GM12878 (cell line): ENCODE measurements around the gene CUL9. TPM values are rescaled to one million over a fixed set of nuclear protein-coding genes. Genes with fewer than 3 reads are reported as not detected.

Experiments used
- ATAC-seq: fragments of 200-7000 bp; cut with Tn5 transposase; 3 replicates; pipeline ENCODE4 v1.9.1; 2020; ENCODE audit warnings: mild to moderate bottlenecking, moderate library complexity
- BruUV-seq: library from RNA; stranded (reverse); fragments of 400-500 nt; replicated peaks from 2 replicates; lab custom pipeline; 2021; lab: Mats Ljungman, UMichigan
- CTCF ChIA-PET: fragments of 300-600 bp; sonication (Branson Sonifier 250); formaldehyde crosslinking; extraction: SDS; loops from one replicate; lab custom pipeline; 2021; ENCODE audit warnings: inconsistent platforms; lab: Yijun Ruan, JAX
- POLR2A ChIA-PET: fragments of 350-600 bp; formaldehyde crosslinking; extraction: SDS; loops from one replicate; lab custom pipeline; 2021; ENCODE audit warnings: inconsistent platforms; lab: Charles Lee
- RAD21 ChIA-PET: fragments of 300-600 bp; sonication (Branson Sonifier 250); formaldehyde crosslinking; loops from one replicate; lab custom pipeline; 2023; ENCODE audit warnings: antibody characterized with exemption; ENCODE audit not compliant: unreplicated experiment; lab: Charles Lee
- SMC1A ChIA-PET: fragments of 300-600 bp; sonication (Branson Sonifier 250); formaldehyde crosslinking; loops from one replicate; lab custom pipeline; 2023; ENCODE audit not compliant: unreplicated experiment, uncharacterized antibody; lab: Charles Lee
- DNase-seq: peaks from one replicate; pipeline ENCODE4 v3.0.0-alpha.2; 2011; ENCODE audit warnings: low read depth, low spot score
- FAIRE-seq: peaks from 3 replicates; lab custom pipeline; 2011; peaks lifted over from hg19 to GRCh38; lab: Jason Lieb, UNC
- H2AFZ ChIP-seq: 2 replicates; pipeline ENCODE4 v1.6.0; 2011; ENCODE audit warnings: low read depth, low read length, control low read depth; ENCODE audit not compliant: control insufficient read depth
- H3K27ac ChIP-seq: 2 replicates; pipeline ENCODE4 v1.5.1; 2011; ENCODE audit warnings: control low read depth; ENCODE audit not compliant: control insufficient read depth, insufficient read depth
- H3K27me3 ChIP-seq, 2 experiments: replicated peaks in 1 of 2; 2 replicates each; pipeline versions ENCODE4 v1.6.0 to v1.6.1; 2011; ENCODE audit warnings: low read length in 1 of 2; ENCODE audit not compliant: control insufficient read depth in 2 of 2, insufficient read depth in 2 of 2
- H3K36me3 ChIP-seq, 2 experiments: 2 replicates each; pipeline ENCODE4 v1.5.1; 2011; ENCODE audit warnings: low read length in 1 of 2; ENCODE audit not compliant: control insufficient read depth in 2 of 2, insufficient read depth in 2 of 2
- H3K4me1 ChIP-seq: 2 replicates; pipeline ENCODE4 v1.6.1; 2011; ENCODE audit warnings: mild to moderate bottlenecking, low read length, moderate library complexity, mixed read lengths; ENCODE audit not compliant: control insufficient read depth, insufficient read depth
- H3K4me2 ChIP-seq: 2 replicates; pipeline ENCODE4 v1.6.0; 2011; ENCODE audit warnings: control low read depth; ENCODE audit not compliant: control insufficient read depth, insufficient read depth
- H3K4me3 ChIP-seq: fragments of 200-600 bp; sonication (generic); 2 replicates; pipeline ENCODE4 v1.5.1; 2016
- H3K79me2 ChIP-seq: 2 replicates; pipeline ENCODE4 v1.6.0; 2011; ENCODE audit warnings: low read length; ENCODE audit not compliant: control insufficient read depth, insufficient read depth
- H3K9ac ChIP-seq: 2 replicates; pipeline ENCODE4 v1.8.0; 2011; ENCODE audit warnings: low read length, control low read depth, mixed read lengths; ENCODE audit not compliant: control insufficient read depth, insufficient read depth
- H3K9me3 ChIP-seq: replicated peaks from 3 replicates; pipeline ENCODE4 v1.5.1; 2011; ENCODE audit warnings: mild to moderate bottlenecking, low read length; ENCODE audit not compliant: control insufficient read depth, insufficient read depth
- H4K20me1 ChIP-seq: 2 replicates; pipeline ENCODE4 v1.6.0; 2011; ENCODE audit not compliant: control insufficient read depth, insufficient read depth
- CBFB ChIP-seq: IDR thresholded peaks from 2 replicates; pipeline ENCODE4 v1.6.1; 2016; ENCODE audit warnings: antibody characterized with exemption, low read depth
- CREM ChIP-seq: IDR thresholded peaks from 2 replicates; pipeline ENCODE4 v1.6.1; 2014; ENCODE audit warnings: antibody characterized with exemption, low read depth
- E4F1 ChIP-seq: fragments of 450-650 bp; IDR thresholded peaks from 2 replicates; pipeline ENCODE4 v1.6.1; 2018; ENCODE audit warnings: borderline replicate concordance, mild to moderate bottlenecking; ENCODE audit not compliant: partially characterized antibody
- EED ChIP-seq: sonication (generic); IDR thresholded peaks from 2 replicates; pipeline ENCODE4 v1.6.1; 2016; ENCODE audit warnings: antibody characterized with exemption, low read depth
- FOXK2 ChIP-seq: fragments of 450-650 bp; IDR thresholded peaks from 2 replicates; pipeline ENCODE4 v1.6.1; 2017; ENCODE audit warnings: mild to moderate bottlenecking, moderate library complexity
- GATAD2B ChIP-seq: fragments of 450-650 bp; conservative IDR thresholded peaks from 2 replicates; pipeline ENCODE4 v1.6.1; 2017; ENCODE audit warnings: low read depth, mild to moderate bottlenecking, moderate library complexity
- IKZF1 ChIP-seq: fragments of 450-650 bp; conservative IDR thresholded peaks from 2 replicates; pipeline ENCODE4 v1.6.1; 2017; ENCODE audit warnings: antibody characterized with exemption, mild to moderate bottlenecking
- MYC ChIP-seq: IDR thresholded peaks from 2 replicates; pipeline ENCODE4 v1.6.1; 2011; ENCODE audit warnings: mild to moderate bottlenecking, low read length, moderate library complexity, inconsistent platforms; ENCODE audit not compliant: insufficient read depth, insufficient replicate concordance, insufficient read length, severe bottlenecking
- NFYA ChIP-seq: IDR thresholded peaks from 2 replicates; pipeline ENCODE4 v1.6.1; 2011; ENCODE audit warnings: low read depth, mild to moderate bottlenecking, low read length, improper control_type of control experiment, borderline replicate concordance
- POU2F2 ChIP-seq: IDR thresholded peaks from 3 replicates; pipeline ENCODE4 v1.6.1; 2011; ENCODE audit warnings: low read depth, mild to moderate bottlenecking, low read length, borderline replicate concordance
- RCOR1 ChIP-seq: conservative IDR thresholded peaks from 2 replicates; pipeline ENCODE4 v1.6.1; 2012; ENCODE audit warnings: low read depth, low read length, improper control_type of control experiment
- SMAD5 ChIP-seq: IDR thresholded peaks from 2 replicates; pipeline ENCODE4 v1.6.1; 2016; ENCODE audit warnings: antibody characterized with exemption, low read depth
- SRF ChIP-seq, 2 experiments: IDR thresholded peaks; 2 replicates each; pipeline ENCODE4 v1.6.1; 2011; ENCODE audit warnings: low read depth in 2 of 2, low read length in 2 of 2, mild to moderate bottlenecking in 1 of 2, moderate library complexity in 1 of 2
- STAT3 ChIP-seq: IDR thresholded peaks from 2 replicates; pipeline ENCODE4 v1.6.1; 2011; ENCODE audit warnings: low read depth, low read length, improper control_type of control experiment
- ZNF592 ChIP-seq: fragments of 450-650 bp; IDR thresholded peaks from 2 replicates; pipeline ENCODE4 v1.6.1; 2017; ENCODE audit warnings: mild to moderate bottlenecking, moderate library complexity
- ZSCAN29 ChIP-seq: fragments of 450-650 bp; IDR thresholded peaks from 2 replicates; pipeline ENCODE4 v1.6.1; 2017; ENCODE audit warnings: mild to moderate bottlenecking, moderate library complexity
- WGBS: methylation state at CpG from one replicate; pipeline ENCODE4 v1.1.6; 2016; ENCODE audit warnings: low lambda C conversion rate; ENCODE audit not compliant: insufficient replicate concordance, insufficient coverage; ENCODE audit errors: missing lambda C conversion rate; 5-methylcytosine and 5-hydroxymethylcytosine counted together
- in situ Hi-C: fragments of 300-500 bp; cut with MboI; formaldehyde crosslinking; loops from 9 replicates; pipeline ENCODE4 v1.14.3; 2018; ENCODE audit warnings: mixed read lengths
- intact Hi-C: fragments of 100-400 bp; cut with micrococcal nuclease; formaldehyde crosslinking; loops from one replicate; pipeline ENCODE4 v1.14.2; 2022; ENCODE audit not compliant: unreplicated experiment
- polyA plus RNA-seq, 11 experiments: library from polyadenylated mRNA; depleted of rRNA in 4 of 11; unstranded in 6 of 11; stranded (reverse) in 5 of 11; fragments of >200 nt; fragmentation: Nextera tagmentation in 4 of 11; fragmentation: Illumina TruSeq in 1 of 11; extraction: Ambion mirVana in 4 of 11; extraction: Trizol in 1 of 11; gene quantifications; 1 replicate in 1 of 11; 2 replicates in 10 of 11; pipeline versions ENCODE4 v1.2.1 to v1.2.3, GENCODE V29; 2011 to 2016; ENCODE audit warnings: inconsistent platforms in 2 of 11, missing spikeins in 2 of 11, low read depth in 1 of 11
- total RNA-seq, 4 experiments: library from RNA; depleted of rRNA in 3 of 4; stranded (reverse); fragments of >200 nt in 3 of 4; fragmentation: Illumina TruSeq in 1 of 4; extraction: Trizol in 1 of 4; gene quantifications; 2 replicates each; pipeline versions ENCODE4 v1.2.1 to v1.2.3, GENCODE V29; 2013 to 2021

The CUL9 gene
- total and polyA plus RNA-seq, 10 of the 15 experiments (the other 5 are each of a cell fraction or from before 2014, with no cell fraction given), result 1.2 to 48.3 (median 17.2) TPM

- Histone ChIP-seq H3K9me3 (no peaks in the 10 kb centered on the region), H3K4me2 (no peak overlapping the region), H3K27ac (no peak overlapping the region), H2AFZ (peak overlapping the region; percentile 13; the same call in 1 of the 2 replicates), H3K36me3 (no peaks in the 10 kb centered on the region), H3K4me1 (no peaks in the 10 kb centered on the region), H3K4me3 (no peak overlapping the region), H3K79me2 (no peaks in the 10 kb centered on the region), H3K27me3 (no peaks in the 10 kb centered on the region; a peak in 1 of 4 replicates), H3K9ac (no peak overlapping the region), H4K20me1 (no peaks in the 10 kb centered on the region)
- ChIA-PET CTCF (interaction anchor here (0.5 to 3.0 kb wide), 60 partner anchors 8 to 498 kb away, joined by 3 to 28 read pairs (median 4); partner anchors contain the start of genes CUL7, KLC4, KLHDC3 and MEA1), RAD21 (interaction anchor here (0.6 to 2.7 kb wide), 28 partner anchors 9 to 482 kb away, joined by 3 to 16 read pairs (median 4); partner anchors contain the start of genes CUL7, KLC4, KLHDC3 and MRPL2), SMC1A (interaction anchor here (0.7 to 3.0 kb wide), 23 partner anchors 9 to 455 kb away, joined by 3 to 19 read pairs (median 3); partner anchors contain the start of genes CUL7 and PEX6), POLR2A (interaction anchor here (0.6 to 1.1 kb wide), 2 partner anchors 72 to 233 kb away, joined by 3 to 6 read pairs; no protein-coding TSS in a partner anchor)
- BruUV-seq, result no TSS peak
- ATAC-seq (peak; percentile 96), DNase-seq (no peak), FAIRE-seq (peak; percentile 59)
- in situ Hi-C loops (loop anchor here (5.0 kb wide), 1 partner anchor 236 kb away; no protein-coding TSS in a partner anchor), intact Hi-C loops (loop anchor here (1.0 kb wide), 3 partner anchors 73 to 242 kb away; no protein-coding TSS in a partner anchor)
- 23% methylated on average over 24 of the region's 25 CpGs for WGBS
- TF ChIP-seq EED, result no peak
- TF ChIP-seq NFYA, result no peak
- no peak for TF ChIP-seq RCOR1
- no peak for TF ChIP-seq CBFB
- TF ChIP-seq STAT3, result no peak
- no peak for TF ChIP-seq E4F1
- no peak for TF ChIP-seq ZSCAN29
- no peak for TF ChIP-seq MYC
- no peak for TF ChIP-seq SMAD5
- TF ChIP-seq SRF (IDR thresholded peaks at IDR 0.05; ENCODE audit: low read depth in 2 of 2, low read length in 2 of 2), result no peak
- 0 out of 2 replicates have a peak, but pooled peaks have one; percentile 15 for TF ChIP-seq GATAD2B
- TF ChIP-seq FOXK2, result no peak
- TF ChIP-seq IKZF1, result 0 out of 2 replicates have a peak, but pooled peaks have one; percentile 32
- peak; percentile 14; the same call in 1 of the 2 replicates for TF ChIP-seq ZNF592
- TF ChIP-seq CREM, result no peak
- TF ChIP-seq POU2F2, result peak; percentile 39; the same call in 1 of the 3 replicates
Observed at GRCh38 chr6:43143235-43144128, 38.5 kb upstream of the CUL9 start.
